GM12891 (cell line): Measurements from ENCODE around the gene CES1.
"Not testable (repeated sequence)": the region's sequence is repeated elsewhere in the genome, so short reads cannot be mapped to it uniquely, and the experiment has no call there.

Experiments used
- PAX5 ChIP-seq: IDR thresholded peaks from 2 replicates; pipeline ENCODE4 v1.6.1; 2011; ENCODE audit warnings: low read length, moderate library complexity, mild to moderate bottlenecking; ENCODE audit not compliant: insufficient read depth, severe bottlenecking
- POLR2A ChIP-seq: IDR thresholded peaks from 2 replicates; pipeline ENCODE4 v1.6.1; 2011; ENCODE audit warnings: low read depth, low read length, control low read depth
- POLR2AphosphoS5 ChIP-seq: IDR thresholded peaks from 2 replicates; pipeline ENCODE4 v1.6.1; 2011; ENCODE audit warnings: low read depth, low read length, control low read depth
- POU2F2 ChIP-seq: IDR thresholded peaks from 2 replicates; pipeline ENCODE4 v1.6.1; 2011; ENCODE audit warnings: low read depth, mild to moderate bottlenecking, control low read depth, low read length, moderate library complexity
- TAF1 ChIP-seq: IDR thresholded peaks from 2 replicates; pipeline ENCODE4 v1.6.1; 2011; ENCODE audit warnings: low read depth, low read length, control low read depth

- not testable (repeated sequence) for TF ChIP-seq POLR2A, TAF1, POLR2AphosphoS5, PAX5, POU2F2
These were observed 39.9 kb downstream of the CES1 start for GRCh38 chr16:55792934-55793374.
